ENCODE results near the gene RPS19.

RPS19 gene

GRCh38 chr19:41859618-41860418, at the start of gene RPS19:
TSS of gene RPS19 (plus strand) at chr19:41860255. CDS start at chr19:41860775, 520 bp downstream.
- DNase-seq, result peak; percentile 96 to 99 (median 99)

GRCh38 chr19:41810301-41810700, 49.8 kb upstream of the RPS19 start:
- DNase-seq, result no peak

GRCh38 chr19:41811036-41811435, 49.0 kb upstream of the RPS19 start:
- DNase-seq, result no peak

- no peak for DNase-seq
These were observed 48.1 kb upstream of the RPS19 start for GRCh38 chr19:41811981-41812380.

GRCh38 chr19:41813911-41814310, 46.1 kb upstream of the RPS19 start:
- DNase-seq, result no peak

GRCh38 chr19:41815301-41815700, 44.8 kb upstream of the RPS19 start:
- no peak for DNase-seq

GRCh38 chr19:41816761-41817160, 43.3 kb upstream of the RPS19 start:
- no peak for DNase-seq

- DNase-seq, result peak; percentile 75 to 89 (median 88)
These were observed 38.9 kb upstream of the RPS19 start for GRCh38 chr19:41821003-41821735.

- no peak for DNase-seq
These were observed 21.9 kb upstream of the RPS19 start for GRCh38 chr19:41837981-41838708.

GRCh38 chr19:41839211-41839610, 20.8 kb upstream of the RPS19 start:
- DNase-seq, result no peak

GRCh38 chr19:41843371-41843770, 16.7 kb upstream of the RPS19 start:
- DNase-seq, result no peak

- DNase-seq, result no peak
These were observed 15.5 kb upstream of the RPS19 start, which contains the start of gene LYPD4 for GRCh38 chr19:41844601-41845000. TSS of gene LYPD4 (minus strand) at chr19:41844683. CDS start at chr19:41839285, 5,398 bp downstream.

- no peak for DNase-seq
These were observed 15.2 kb upstream of the RPS19 start, which contains the start of gene DMRTC2 for GRCh38 chr19:41845001-41845050. TSS of gene DMRTC2 (plus strand) at chr19:41845042. CDS start at chr19:41847429, 2,387 bp downstream.

GRCh38 chr19:41845051-41845590, 14.9 kb upstream of the RPS19 start:
- DNase-seq, result no peak

GRCh38 chr19:41847351-41848105, 12.5 kb upstream of the RPS19 start:
- DNase-seq, result no peak

GRCh38 chr19:41848666-41849065, 11.4 kb upstream of the RPS19 start:
- no peak for DNase-seq

GRCh38 chr19:41849067-41849466, 11.0 kb upstream of the RPS19 start:
- no peak for DNase-seq

GRCh38 chr19:41850381-41850780, 9.7 kb upstream of the RPS19 start:
- DNase-seq, result no peak

GRCh38 chr19:41851456-41851855, 8.6 kb upstream of the RPS19 start:
- no peak for DNase-seq

- no peak for DNase-seq
These were observed 6.7 kb upstream of the RPS19 start for GRCh38 chr19:41853344-41853743.

GRCh38 chr19:41853768-41854167, 6.3 kb upstream of the RPS19 start:
- no peak for DNase-seq

- DNase-seq, result no peak
These were observed 840 bp upstream of the RPS19 start for GRCh38 chr19:41859213-41859617.

Data from NCI-H1417 (cell line).